Omental fat pad (tissue), 4 donors: ENCODE measurements around the gene ADNP2. TPM values are rescaled to one million over a fixed set of nuclear protein-coding genes. Genes with fewer than 3 reads are reported as not detected.

Experiments used
- ATAC-seq: fragments of 150-250 bp; one replicate; pipeline ENCODE4 v1.9.1; 2016; ENCODE audit warnings: mild to moderate bottlenecking, moderate library complexity; ENCODE audit not compliant: low FRiP score
- DNase-seq: peaks from one replicate; pipeline ENCODE4 v3.0.0-alpha.2; 2019; ENCODE audit warnings: low spot score
- CTCF ChIP-seq, 3 donors: fragments of 450-650 bp; IDR thresholded peaks; one replicate each; pipeline ENCODE4 v1.5.1; 2016 to 2017; ENCODE audit warnings: antibody characterized with exemption in 3 of 3, mild to moderate bottlenecking in 3 of 3, moderate library complexity in 2 of 3
- total RNA-seq, 4 donors: library from RNA; depleted of rRNA; stranded (reverse); fragments of >200 nt; gene quantifications; one replicate each; pipeline ENCODE4 v1.1.0, GENCODE V29; 2016

Gene ADNP2
- total RNA-seq, 4 donors from 2014 or later, result 13.2 to 22.6 (median 16.1) TPM

GRCh38 chr18:80181642-80182461, 72.8 kb downstream of the ADNP2 start:
- ATAC-seq (no peak), DNase-seq (no peak)
- TF ChIP-seq CTCF (IDR thresholded peaks at IDR 0.05), result no peak

- DNase-seq, result no peak
Observed at GRCh38 chr18:80182855-80183254, 73.8 kb downstream of the ADNP2 start.

GRCh38 chr18:80183273-80184050, 74.4 kb downstream of the ADNP2 start:
- no peak for TF ChIP-seq CTCF (IDR thresholded peaks at IDR 0.05)
- DNase-seq, result no peak
- ATAC-seq, result no peak

More at GRCh38 chr18:80182855-80183254, 73.8 kb downstream of the ADNP2 start:
- no peak for TF ChIP-seq CTCF (IDR thresholded peaks at IDR 0.05)
- no peak for ATAC-seq

GRCh38 chr18:80184243-80184772, 75.2 kb downstream of the ADNP2 start:
- no peak for TF ChIP-seq CTCF (IDR thresholded peaks at IDR 0.05)
- ATAC-seq (no peak), DNase-seq (no peak)

GRCh38 chr18:80185545-80185944, 76.5 kb downstream of the ADNP2 start:
- no peak for DNase-seq
- ATAC-seq, result no peak

More at GRCh38 chr18:80185545-80185944, 76.5 kb downstream of the ADNP2 start:
- no peak for TF ChIP-seq CTCF (IDR thresholded peaks at IDR 0.05)
